Activated CD8-positive, alpha-beta memory T cell treated with anti-CD3 and anti-CD28 coated beads for 36 hours (primary cell): ENCODE results near the gene DNASE1L2. TPM values are rescaled to one million over a fixed set of nuclear protein-coding genes. Genes with fewer than 3 reads are reported as not detected.

ENCODE experiments used
- CTCF ChIA-PET: fragments of 350-600 bp; sonication (Branson Sonifier 250); formaldehyde crosslinking; loops from one replicate; lab custom pipeline; 2021; ENCODE audit warnings: antibody characterized with exemption; lab: Charles Lee
- POLR2A ChIA-PET: fragments of 350-600 bp; sonication (Branson Sonifier 250); formaldehyde crosslinking; loops from one replicate; lab custom pipeline; 2021; ENCODE audit warnings: antibody characterized with exemption; lab: Charles Lee
- total RNA-seq, 2 experiments: library from RNA; stranded (reverse); gene quantifications; one replicate each; pipeline ENCODE4 v1.2.3, GENCODE V29; 2021

The DNASE1L2 gene
- total RNA-seq, 2 experiments from 2014 or later: 1.3 to 1.4 TPM

- ChIA-PET CTCF (interaction anchor here (1.3 kb wide), 1 partner anchor 345 kb away, joined by 3 read pairs; the partner anchor contains the start of gene MSRB1), POLR2A (no interaction called here)
Observed at GRCh38 chr16:2287916-2288547, 51.8 kb downstream of the DNASE1L2 start.

Other genes starting within 250 kb of the DNASE1L2 start
- 1 to 10 TPM; 4.6 to 4.7 TPM for gene SYNGR3, start 246.5 kb upstream of the DNASE1L2 start, total RNA-seq
- 10 to 100 TPM; 94.2 to 95.6 TPM for gene ZNF598, start 226.6 kb upstream of the DNASE1L2 start, total RNA-seq
- gene NPW, start 216.7 kb upstream of the DNASE1L2 start, total RNA-seq: 10 to 100 TPM; 15.8 to 18.1 TPM
- gene NHERF2, start 209.5 kb upstream of the DNASE1L2 start, total RNA-seq: 1 to 10 TPM; 4.0 to 5.2 TPM
- 10 to 100 TPM; 34.5 to 34.8 TPM for gene NTHL1, start 188.6 kb upstream of the DNASE1L2 start, total RNA-seq
- gene TSC2, start 188.5 kb upstream of the DNASE1L2 start, total RNA-seq: 10 to 100 TPM; 80.2 to 84.5 TPM
- 10 to 100 TPM; 65.3 to 70.7 TPM for gene PKD1, start 100.5 kb upstream of the DNASE1L2 start, total RNA-seq
- gene RAB26, start 87.8 kb upstream of the DNASE1L2 start, total RNA-seq: under 1 TPM in 1 of 2 experiments, not detected in 1; 0.42 TPM
- gene TRAF7, start 80.7 kb upstream of the DNASE1L2 start, total RNA-seq: 100 to 1,000 TPM; 102 to 109 TPM
- under 1 TPM; 0.23 to 0.70 TPM for gene CASKIN1, start 39.8 kb upstream of the DNASE1L2 start, total RNA-seq
- 10 to 100 TPM; 81.8 to 83.2 TPM for gene MLST8, start 31.0 kb upstream of the DNASE1L2 start, total RNA-seq
- gene BRICD5, start 25.6 kb upstream of the DNASE1L2 start, total RNA-seq: 10 to 100 TPM; 12.6 to 13.3 TPM
- 10 to 100 TPM; 31.6 to 32.6 TPM for gene PGP, start 21.6 kb upstream of the DNASE1L2 start, total RNA-seq
- 10 to 100 TPM; 25.6 to 29.4 TPM for gene E4F1, start 12.9 kb upstream of the DNASE1L2 start, total RNA-seq
- gene ECI1, start 15.1 kb downstream of the DNASE1L2 start, total RNA-seq: 10 to 100 TPM; 35.6 to 36.6 TPM
- gene RNPS1, start 31.7 kb downstream of the DNASE1L2 start, total RNA-seq: 100 to 1,000 TPM; 370 to 387 TPM
- 1 to 10 TPM; 6.9 to 7.4 TPM for gene ABCA3, start 104.3 kb downstream of the DNASE1L2 start, total RNA-seq
- gene CCNF, start 193.0 kb downstream of the DNASE1L2 start, total RNA-seq: 10 to 100 TPM; 36.5 to 38.7 TPM
- gene TEDC2, start 223.7 kb downstream of the DNASE1L2 start, total RNA-seq: 10 to 100 TPM; 33.3 to 38.5 TPM
- not detected for gene NTN3, start 234.9 kb downstream of the DNASE1L2 start, total RNA-seq
- 10 to 100 TPM; 36.1 to 38.2 TPM for gene TBC1D24, start 238.7 kb downstream of the DNASE1L2 start, total RNA-seq